Activated CD4-positive, alpha-beta T cell treated with anti-CD3 and anti-CD28 coated beads, Interleukin-2, amount 10 ng/mL, durations not matched to agents 24 days and 14 days (primary cell): ENCODE data around the gene AFG1L. TPM values are rescaled to one million over a fixed set of nuclear protein-coding genes. Genes with fewer than 3 reads are reported as not detected.

Experiments used
- DNase-seq: peaks from one replicate; pipeline ENCODE4 v3.0.0; 2022
- H3K27ac Mint-ChIP-seq: one replicate; pipeline ENCODE4 v1.8.0; 2022; ENCODE audit warnings: mild to moderate bottlenecking, mixed read lengths
- H3K27me3 Mint-ChIP-seq: one replicate; pipeline ENCODE4 v1.8.0; 2022; ENCODE audit warnings: mixed read lengths
- H3K36me3 Mint-ChIP-seq: one replicate; pipeline ENCODE4 v1.8.0; 2022; ENCODE audit warnings: low read depth, mild to moderate bottlenecking, mixed read lengths
- H3K4me1 Mint-ChIP-seq: one replicate; pipeline ENCODE4 v1.8.0; 2021; ENCODE audit warnings: mixed read lengths
- H3K4me3 Mint-ChIP-seq: one replicate; pipeline ENCODE4 v1.8.0; 2022; ENCODE audit warnings: mild to moderate bottlenecking, moderate library complexity, mixed read lengths
- H3K9me3 Mint-ChIP-seq: one replicate; pipeline ENCODE4 v1.8.0; 2021; ENCODE audit warnings: mixed read lengths
- intact Hi-C: fragments of 100-400 bp; cut with micrococcal nuclease; formaldehyde crosslinking; loops from one replicate; pipeline ENCODE4 v1.15.1; 2023
- total RNA-seq: library from RNA; stranded (reverse); gene quantifications from 2 replicates; pipeline ENCODE4 v1.2.3, GENCODE V29; 2022

The AFG1L gene
- total RNA-seq, 1 donor from 2014 or later = 6.3 TPM

DNA sequence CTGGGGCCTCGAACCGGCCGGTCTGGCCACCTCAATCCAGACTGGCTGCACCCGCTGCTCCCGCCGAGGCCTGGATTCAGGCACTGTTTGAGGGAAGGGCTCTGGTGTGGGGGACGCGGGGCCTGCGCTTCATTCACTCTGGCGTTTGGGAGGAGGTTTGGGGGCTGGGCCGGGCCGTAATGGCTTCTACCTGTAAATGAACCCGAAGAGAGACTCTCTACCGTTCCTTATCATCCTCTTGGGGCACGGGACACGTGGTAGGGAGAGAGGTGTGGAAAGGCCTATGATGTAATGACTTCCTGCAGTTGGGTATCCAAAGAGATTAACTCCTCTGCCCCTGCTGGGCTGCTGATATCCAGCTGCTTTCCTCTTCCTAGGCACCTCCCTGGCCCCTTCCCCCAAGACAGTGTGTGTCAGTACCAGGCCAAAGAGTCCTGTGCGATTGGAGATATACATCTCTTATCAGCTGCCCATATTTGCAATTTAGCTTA lies 267.7 kb downstream of the AFG1L start:
- Mint-ChIP-seq H3K9me3 (no peaks in the 10 kb centered on the region), H3K4me1 (peaks cover 33% of the 10 kb centered on the region), H3K27me3 (peaks cover 22% of the 10 kb centered on the region), H3K36me3 (peaks cover 19% of the 10 kb centered on the region), H3K4me3 (peak overlapping the region; percentile 68), H3K27ac (no peak overlapping the region)
- intact Hi-C loops = no loop called here
- peak; percentile 60 for DNase-seq

DNA sequence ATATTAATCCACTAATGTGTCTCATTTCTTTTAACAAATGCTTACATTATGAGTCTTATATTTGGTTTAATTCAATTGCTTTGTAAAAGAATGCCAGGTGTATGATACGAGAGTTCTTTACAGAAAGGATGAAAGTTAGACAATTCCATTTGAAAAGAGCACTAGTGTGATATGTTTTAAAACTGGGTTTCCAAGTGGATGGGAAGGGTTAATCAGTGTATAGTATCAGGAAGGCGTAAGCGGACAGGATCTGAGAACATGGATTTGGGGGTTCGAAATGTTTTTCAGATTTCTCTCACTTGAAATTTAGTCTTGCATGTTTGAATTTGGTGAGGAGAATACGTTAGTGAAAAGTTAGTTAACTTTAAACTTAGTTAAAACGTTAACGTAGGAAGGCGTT lies 268.4 kb downstream of the AFG1L start:
- no peak overlapping the region for H3K4me3 Mint-ChIP-seq
- H3K9me3 Mint-ChIP-seq = no peaks in the 10 kb centered on the region
- peaks cover 25% of the 10 kb centered on the region for H3K27me3 Mint-ChIP-seq
- H3K4me1 Mint-ChIP-seq = peaks cover 36% of the 10 kb centered on the region
- DNase-seq = no peak
- intact Hi-C loops = no loop called here
- peaks cover 22% of the 10 kb centered on the region for H3K36me3 Mint-ChIP-seq
- no peak overlapping the region for H3K27ac Mint-ChIP-seq

DNA sequence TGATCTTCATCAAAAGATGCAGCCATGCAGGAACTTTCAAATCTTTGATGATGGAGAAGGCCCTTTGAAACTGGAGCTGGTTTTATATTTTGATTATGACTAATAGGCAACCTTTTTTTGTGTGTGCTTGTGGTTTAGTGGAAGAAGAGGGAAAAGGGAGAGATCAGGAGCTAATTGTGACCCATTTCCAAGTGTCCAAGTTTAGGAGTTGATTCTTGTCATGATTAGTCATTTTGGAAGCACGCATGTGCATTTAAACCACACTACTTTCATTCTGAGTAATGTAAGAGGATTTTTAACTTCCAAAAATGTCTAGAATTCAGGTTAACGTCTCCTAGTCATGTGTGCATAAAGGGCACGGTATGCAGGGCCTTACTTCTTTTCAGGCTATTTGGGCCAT lies 269.3 kb downstream of the AFG1L start:
- H3K36me3 Mint-ChIP-seq = peaks cover 29% of the 10 kb centered on the region
- peaks cover 39% of the 10 kb centered on the region for H3K4me1 Mint-ChIP-seq
- no peak overlapping the region for H3K4me3 Mint-ChIP-seq
- H3K9me3 Mint-ChIP-seq = no peaks in the 10 kb centered on the region
- peak; percentile 73 for DNase-seq
- intact Hi-C loops = loop anchor here (1.0 to 2.0 kb wide), 2 partner anchors 67 to 218 kb away; no protein-coding TSS in a partner anchor
- no peak overlapping the region for H3K27ac Mint-ChIP-seq
- H3K27me3 Mint-ChIP-seq = peaks cover 32% of the 10 kb centered on the region

DNA sequence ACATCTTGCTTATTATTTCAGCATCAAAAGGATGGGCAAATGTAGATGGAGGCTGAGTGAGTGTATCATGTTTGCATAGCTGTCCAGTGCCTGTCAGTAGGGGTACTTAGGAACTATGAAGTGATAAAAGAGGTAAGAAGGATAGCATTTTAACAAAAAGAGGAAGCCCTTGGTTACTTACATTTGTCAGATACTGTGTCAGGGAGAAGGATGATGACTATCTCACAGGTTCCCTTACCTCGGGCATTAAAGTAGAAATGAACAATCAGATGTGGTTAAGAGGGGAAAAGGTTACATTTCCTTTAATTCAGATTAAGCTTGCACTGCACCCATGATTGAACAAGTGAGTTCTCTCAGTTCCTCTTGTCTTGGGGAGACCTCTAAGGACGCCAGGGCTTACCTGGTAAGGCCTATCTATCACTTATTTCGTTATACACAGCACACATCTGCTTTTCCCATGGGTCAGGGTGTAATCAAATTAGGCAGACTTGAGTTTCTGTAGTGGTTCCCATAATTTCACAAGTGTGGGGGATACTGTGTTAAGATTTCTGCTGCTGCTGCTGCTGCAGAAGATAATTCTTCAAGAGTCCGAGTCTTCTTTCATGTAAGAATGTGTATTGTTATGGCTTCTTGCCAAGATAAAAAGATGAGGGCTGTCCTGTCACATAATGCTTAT lies 270.4 kb downstream of the AFG1L start:
- Mint-ChIP-seq H3K36me3 (peaks cover 32% of the 10 kb centered on the region), H3K4me3 (peak overlapping the region; percentile 45), H3K9me3 (no peaks in the 10 kb centered on the region), H3K27ac (peak overlapping the region; percentile 1), H3K4me1 (peaks cover 41% of the 10 kb centered on the region), H3K27me3 (peaks cover 32% of the 10 kb centered on the region)
- intact Hi-C loops = loop anchor here (2.0 kb wide), 1 partner anchor 66 kb away; no protein-coding TSS in a partner anchor
- DNase-seq = peak; percentile 64

GRCh38 chr6:108565893-108566292 lies 271.0 kb downstream of the AFG1L start:
- Mint-ChIP-seq H3K4me1 (peaks cover 41% of the 10 kb centered on the region), H3K27ac (no peak overlapping the region), H3K9me3 (no peaks in the 10 kb centered on the region), H3K4me3 (no peak overlapping the region), H3K36me3 (peaks cover 34% of the 10 kb centered on the region), H3K27me3 (peaks cover 34% of the 10 kb centered on the region)
- intact Hi-C loops = loop anchor here (2.0 kb wide), 1 partner anchor 65 kb away; no protein-coding TSS in a partner anchor
- no peak for DNase-seq

DNA sequence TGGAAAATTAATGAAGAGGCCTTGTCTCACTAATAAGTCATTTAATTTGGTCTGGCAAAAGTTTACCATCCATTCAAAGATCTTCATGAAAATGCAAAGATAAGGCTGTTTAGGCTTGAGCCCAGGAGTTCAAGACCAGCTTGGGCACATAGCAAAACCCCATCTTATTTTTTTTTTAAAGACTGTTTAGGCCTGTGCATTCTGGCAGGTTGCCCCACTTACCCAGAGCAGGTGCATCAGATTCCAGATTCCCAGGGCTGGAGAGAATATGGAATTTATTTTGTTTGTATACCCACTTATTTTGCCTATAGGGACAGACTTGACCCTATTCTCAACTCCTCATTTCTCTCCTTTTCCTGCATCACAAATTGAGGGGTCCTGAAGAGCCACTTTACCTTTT lies 271.6 kb downstream of the AFG1L start:
- Mint-ChIP-seq H3K36me3 (peaks cover 38% of the 10 kb centered on the region), H3K9me3 (no peaks in the 10 kb centered on the region), H3K27me3 (peaks cover 38% of the 10 kb centered on the region), H3K4me1 (peaks cover 41% of the 10 kb centered on the region), H3K27ac (no peak overlapping the region), H3K4me3 (no peak overlapping the region)
- DNase-seq = no peak
- intact Hi-C loops = no loop called here

DNA sequence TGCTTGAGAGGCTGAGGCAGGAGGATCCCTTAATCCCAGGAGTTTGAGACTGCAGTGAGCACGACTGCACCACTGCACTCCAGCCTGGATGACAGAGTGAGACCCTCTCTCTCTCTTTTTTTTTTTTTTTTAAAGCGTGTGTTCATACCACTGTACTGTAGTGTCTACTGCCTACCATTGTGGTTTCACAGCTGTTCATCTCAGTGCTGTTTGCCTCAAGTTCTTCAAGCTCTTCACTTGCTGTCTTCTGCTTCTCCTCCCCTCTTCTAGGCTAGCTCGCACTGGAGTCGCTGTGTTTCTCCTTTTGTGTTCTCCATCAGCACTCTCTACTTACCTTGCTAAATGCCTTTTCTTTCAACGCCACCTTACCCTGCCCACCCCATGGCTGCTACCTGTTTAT lies 273.2 kb downstream of the AFG1L start:
- no peak for DNase-seq
- intact Hi-C loops = no loop called here
- Mint-ChIP-seq H3K27me3 (peaks cover 26% of the 10 kb centered on the region), H3K4me3 (no peak overlapping the region), H3K9me3 (no peaks in the 10 kb centered on the region), H3K36me3 (peaks cover 32% of the 10 kb centered on the region), H3K4me1 (peaks cover 34% of the 10 kb centered on the region), H3K27ac (no peak overlapping the region)

GRCh38 chr6:108568551-108569305 lies 273.9 kb downstream of the AFG1L start:
- DNase-seq = no peak
- H3K27me3 Mint-ChIP-seq = peaks cover 24% of the 10 kb centered on the region
- no peak overlapping the region for H3K27ac Mint-ChIP-seq
- peaks cover 32% of the 10 kb centered on the region for H3K36me3 Mint-ChIP-seq
- H3K4me3 Mint-ChIP-seq = no peak overlapping the region
- intact Hi-C loops = no loop called here
- H3K4me1 Mint-ChIP-seq = peaks cover 31% of the 10 kb centered on the region
- H3K9me3 Mint-ChIP-seq = no peaks in the 10 kb centered on the region

- no peak overlapping the region for H3K27ac Mint-ChIP-seq
- H3K36me3 Mint-ChIP-seq = peaks cover 30% of the 10 kb centered on the region
- no peaks in the 10 kb centered on the region for H3K9me3 Mint-ChIP-seq
- no peak for DNase-seq
- H3K4me1 Mint-ChIP-seq = peaks cover 13% of the 10 kb centered on the region
- intact Hi-C loops = no loop called here
- no peak overlapping the region for H3K4me3 Mint-ChIP-seq
- peaks cover 21% of the 10 kb centered on the region for H3K27me3 Mint-ChIP-seq
Measured at GRCh38 chr6:108570517-108570916, 275.7 kb downstream of the AFG1L start.

- Mint-ChIP-seq H3K36me3 (peaks cover 9% of the 10 kb centered on the region), H3K9me3 (no peaks in the 10 kb centered on the region), H3K27ac (no peak overlapping the region), H3K27me3 (peaks cover 8% of the 10 kb centered on the region), H3K4me3 (no peak overlapping the region), H3K4me1 (peaks cover 3% of the 10 kb centered on the region)
- intact Hi-C loops = no loop called here
- DNase-seq = no peak
Measured at GRCh38 chr6:108574457-108575141, 279.7 kb downstream of the AFG1L start.

Other genes with a start within 250 kb of the AFG1L start
- 14.6 and 16.8 TPM in 2 replicates for gene OSTM1, start 220.3 kb upstream of the AFG1L start, total RNA-seq
- gene NR2E1, start 129.0 kb upstream of the AFG1L start, total RNA-seq = not detected in 2 replicates
- 75.1 and 78.0 TPM in 2 replicates for gene SNX3, start 34.0 kb upstream of the AFG1L start, total RNA-seq